ENCODE data around the gene RAD51B. TPM values are rescaled to one million over a fixed set of nuclear protein-coding genes. Genes with fewer than 3 reads are reported as not detected.

The RAD51B gene
- total RNA-seq, 5 donors from 2014 or later (not counting 1 experiment from before 2014, with no cell fraction given), result 25.4 to 47.9 (median 30.0) TPM

GRCh38 chr14:68513838-68514607 lies 694.4 kb downstream of the RAD51B start:
- 79% methylated on average over 4 of the region's 12 CpGs for WGBS (ENCODE audit: insufficient coverage)
- Histone ChIP-seq H3K9me3 (no peaks in the 10 kb centered on the region), H3K4me3 (ENCODE audit: control insufficient read depth in 1 of 2, extremely low read depth in 1 of 2, low read length in 1 of 2) (no peak overlapping the region), H3K27ac (ENCODE audit: low read length) (no peak overlapping the region), H3K4me1 (ENCODE audit: control insufficient read depth in 1 of 2, extremely low read depth in 1 of 2, insufficient read depth in 2 of 2, low read length in 2 of 2) (peaks cover 30 to 33% of the 10 kb centered on the region in 2 experiments), H3K36me3 (ENCODE audit: control insufficient read depth in 2 of 2, extremely low read depth in 1 of 2, insufficient read depth in 1 of 2, low read length in 1 of 2) (no peaks in the 10 kb centered on the region), H3K27me3 (replicated peaks in 1 of 2; ENCODE audit: control insufficient read depth in 2 of 2, extremely low read depth in 1 of 2, insufficient read depth in 2 of 2, low read length in 1 of 2) (no peaks in the 10 kb centered on the region)
- H3K27me3 Mint-ChIP-seq, result no peaks in the 10 kb centered on the region
- H3K36me3 Mint-ChIP-seq, result no peaks in the 10 kb centered on the region
- H3K4me3 Mint-ChIP-seq, result no peak overlapping the region
- CTCF ChIA-PET, result interaction anchor here in 1 of 2 donors (0.5 kb wide), 1 partner anchor 8 kb away, joined by 4 read pairs; no protein-coding TSS in a partner anchor
- H3K27ac Mint-ChIP-seq, result peak overlapping the region; percentile 15 to 53
- H3K4me1 Mint-ChIP-seq, result peaks cover 51 to 55% (median 53%) of the 10 kb centered on the region in 3 donors
- POLR2A ChIA-PET, result no interaction called here
- ATAC-seq (replicated peaks in 1 of 4) (peak in 1 of 4 experiments; percentile 26), DNase-seq (no peak)
- H3K9me3 Mint-ChIP-seq, result no peaks in the 10 kb centered on the region

DNA sequence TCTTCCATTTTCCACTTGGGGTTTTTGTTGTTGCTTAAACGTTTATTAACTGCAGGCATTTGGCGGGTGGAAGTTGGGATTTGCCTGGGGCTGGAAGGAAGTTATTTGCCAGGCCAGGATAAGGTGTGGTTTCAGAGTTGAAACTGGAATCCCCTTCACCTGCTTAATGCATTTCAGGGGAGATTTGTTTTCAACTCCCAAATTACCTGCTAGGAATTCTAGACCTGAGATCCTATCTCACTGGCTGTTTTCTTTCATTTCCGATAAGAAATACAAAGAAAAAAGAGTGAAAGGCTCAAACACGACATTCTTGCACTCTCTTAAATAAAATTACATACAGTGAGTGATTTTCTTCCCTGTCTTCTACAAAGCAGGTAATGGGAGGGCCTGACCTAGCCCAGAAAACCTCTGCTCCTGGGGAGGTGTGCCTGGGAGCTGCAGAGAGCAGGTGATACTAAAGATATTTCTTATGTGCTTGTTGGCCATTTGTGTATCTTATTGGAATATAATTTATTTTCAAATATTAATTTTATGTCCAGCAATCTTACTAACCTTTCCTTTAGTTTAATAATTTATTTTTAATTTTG lies 695.1 kb downstream of the RAD51B start:
- no peaks in the 10 kb centered on the region for H3K36me3 Mint-ChIP-seq
- DNase-seq, result no peak
- Histone ChIP-seq H3K36me3 (ENCODE audit: control insufficient read depth in 2 of 2, extremely low read depth in 1 of 2, insufficient read depth in 1 of 2, low read length in 1 of 2) (no peaks in the 10 kb centered on the region), H3K27me3 (replicated peaks in 1 of 2; ENCODE audit: control insufficient read depth in 2 of 2, extremely low read depth in 1 of 2, insufficient read depth in 2 of 2, low read length in 1 of 2) (no peaks in the 10 kb centered on the region), H3K4me3 (ENCODE audit: control insufficient read depth in 1 of 2, extremely low read depth in 1 of 2, low read length in 1 of 2) (no peak overlapping the region), H3K4me1 (ENCODE audit: control insufficient read depth in 1 of 2, extremely low read depth in 1 of 2, insufficient read depth in 2 of 2, low read length in 2 of 2) (peaks cover 31 to 40% of the 10 kb centered on the region in 2 experiments), H3K27ac (ENCODE audit: low read length) (no peak overlapping the region), H3K9me3 (no peaks in the 10 kb centered on the region)
- ChIA-PET POLR2A (interaction anchor here in 1 of 2 donors (0.6 kb wide), 1 partner anchor 58 kb away, joined by 4 read pairs; no protein-coding TSS in a partner anchor), CTCF (interaction anchor here in 1 of 2 donors (0.7 kb wide), 1 partner anchor 606 kb away, joined by 8 read pairs; no protein-coding TSS in a partner anchor)
- WGBS (ENCODE audit: insufficient coverage), result no CpG with 5 or more reads among the region's 4 CpGs
- H3K27ac Mint-ChIP-seq, result peak overlapping the region; percentile 25 to 34
- no peak overlapping the region for H3K4me3 Mint-ChIP-seq
- no peaks in the 10 kb centered on the region for H3K9me3 Mint-ChIP-seq
- ATAC-seq (replicated peaks in 1 of 4), result no peak
- no peaks in the 10 kb centered on the region for H3K27me3 Mint-ChIP-seq
- H3K4me1 Mint-ChIP-seq, result peaks cover 52 to 55% (median 53%) of the 10 kb centered on the region in 3 donors

DNA sequence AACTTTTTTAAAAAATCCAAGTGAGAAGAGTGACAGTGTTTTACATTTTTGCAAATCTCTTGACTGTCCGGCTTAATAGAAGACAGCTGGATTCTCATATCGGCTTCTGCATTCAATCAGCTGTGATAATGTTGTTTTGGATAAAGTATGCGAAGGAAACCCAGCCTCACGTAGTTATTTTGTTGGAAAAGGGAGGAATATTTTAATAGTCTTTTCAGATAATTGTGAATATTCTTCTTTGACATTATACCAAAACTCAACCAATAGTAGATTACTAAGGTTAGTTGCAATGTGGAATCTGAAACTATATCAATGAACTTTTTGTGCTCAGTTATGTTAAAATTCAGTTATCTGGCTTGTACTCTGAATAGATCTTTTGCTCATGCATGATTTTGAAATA lies 696.8 kb downstream of the RAD51B start:
- CTCF ChIA-PET, result no interaction called here
- peak overlapping the region in 1 of 2 donors; percentile 6 for H3K27ac Mint-ChIP-seq

GRCh38 chr14:68518166-68518565 lies 698.6 kb downstream of the RAD51B start:
- Mint-ChIP-seq H3K4me1 (peaks cover 38 to 44% (median 40%) of the 10 kb centered on the region in 3 donors), H3K27ac (peak overlapping the region in 1 of 2 donors; percentile 71), H3K4me3 (no peak overlapping the region), H3K27me3 (no peaks in the 10 kb centered on the region), H3K36me3 (no peaks in the 10 kb centered on the region), H3K9me3 (no peaks in the 10 kb centered on the region)
- no peaks in the 10 kb centered on the region for H3K9me3 ChIP-seq
- ChIA-PET POLR2A (no interaction called here), CTCF (interaction anchor here in 1 of 2 donors (0.9 kb wide), 2 partner anchors 12 to 14 kb away, joined by 3 to 7 read pairs; no protein-coding TSS in a partner anchor)
- H3K27ac ChIP-seq (ENCODE audit: low read length), result no peak overlapping the region
- DNase-seq (no peak), ATAC-seq (replicated peaks in 1 of 4) (no peak)
- WGBS (ENCODE audit: insufficient coverage), result 97% methylated on average over 7 of the region's 8 CpGs
- no peak overlapping the region for H3K4me3 ChIP-seq (ENCODE audit: control insufficient read depth in 1 of 2, extremely low read depth in 1 of 2, low read length in 1 of 2)
- H3K36me3 ChIP-seq (ENCODE audit: control insufficient read depth in 2 of 2, extremely low read depth in 1 of 2, insufficient read depth in 1 of 2, low read length in 1 of 2), result no peaks in the 10 kb centered on the region
- H3K4me1 ChIP-seq (ENCODE audit: control insufficient read depth in 1 of 2, extremely low read depth in 1 of 2, insufficient read depth in 2 of 2, low read length in 2 of 2), result peaks cover 27 to 40% of the 10 kb centered on the region in 2 experiments
- H3K27me3 ChIP-seq (replicated peaks in 1 of 2; ENCODE audit: control insufficient read depth in 2 of 2, extremely low read depth in 1 of 2, insufficient read depth in 2 of 2, low read length in 1 of 2), result no peaks in the 10 kb centered on the region

More for the DNA sequence above, 696.8 kb downstream of the RAD51B start:
- Mint-ChIP-seq H3K27me3 (no peaks in the 10 kb centered on the region), H3K4me1 (peaks cover 48 to 57% (median 57%) of the 10 kb centered on the region in 3 donors), H3K36me3 (no peaks in the 10 kb centered on the region), H3K9me3 (no peaks in the 10 kb centered on the region), H3K4me3 (no peak overlapping the region)
- Histone ChIP-seq H3K9me3 (no peaks in the 10 kb centered on the region), H3K4me3 (ENCODE audit: control insufficient read depth in 1 of 2, extremely low read depth in 1 of 2, low read length in 1 of 2) (no peak overlapping the region), H3K36me3 (ENCODE audit: control insufficient read depth in 2 of 2, extremely low read depth in 1 of 2, insufficient read depth in 1 of 2, low read length in 1 of 2) (no peaks in the 10 kb centered on the region), H3K27me3 (replicated peaks in 1 of 2; ENCODE audit: control insufficient read depth in 2 of 2, extremely low read depth in 1 of 2, insufficient read depth in 2 of 2, low read length in 1 of 2) (no peaks in the 10 kb centered on the region), H3K4me1 (ENCODE audit: control insufficient read depth in 1 of 2, extremely low read depth in 1 of 2, insufficient read depth in 2 of 2, low read length in 2 of 2) (peaks cover 31 to 47% of the 10 kb centered on the region in 2 experiments), H3K27ac (ENCODE audit: low read length) (no peak overlapping the region)
- ATAC-seq (replicated peaks in 1 of 4) (no peak), DNase-seq (no peak)
- POLR2A ChIA-PET, result no interaction called here
- 100% methylated on average over 2 of the region's 4 CpGs for WGBS (ENCODE audit: insufficient coverage)

GRCh38 chr14:68518761-68519670 lies 699.4 kb downstream of the RAD51B start:
- peak overlapping the region; percentile 72 to 84 for H3K27ac Mint-ChIP-seq
- no peaks in the 10 kb centered on the region for H3K9me3 Mint-ChIP-seq
- DNase-seq, result no peak
- Histone ChIP-seq H3K4me3 (ENCODE audit: control insufficient read depth in 1 of 2, extremely low read depth in 1 of 2, low read length in 1 of 2) (peak overlapping the region in 1 of 2 donors; percentile 23), H3K27me3 (replicated peaks in 1 of 2; ENCODE audit: control insufficient read depth in 2 of 2, extremely low read depth in 1 of 2, insufficient read depth in 2 of 2, low read length in 1 of 2) (no peaks in the 10 kb centered on the region), H3K27ac (ENCODE audit: low read length) (no peak overlapping the region), H3K9me3 (no peaks in the 10 kb centered on the region), H3K4me1 (ENCODE audit: control insufficient read depth in 1 of 2, extremely low read depth in 1 of 2, insufficient read depth in 2 of 2, low read length in 2 of 2) (peaks cover 19 to 35% of the 10 kb centered on the region in 2 experiments), H3K36me3 (ENCODE audit: control insufficient read depth in 2 of 2, extremely low read depth in 1 of 2, insufficient read depth in 1 of 2, low read length in 1 of 2) (no peaks in the 10 kb centered on the region)
- no peak for ATAC-seq (replicated peaks in 1 of 4)
- POLR2A ChIA-PET, result no interaction called here
- CTCF ChIA-PET, result interaction anchor here in 1 of 2 donors (0.6 to 0.9 kb wide), 4 partner anchors 12 to 55 kb away, joined by 3 to 7 read pairs (median 3); no protein-coding TSS in a partner anchor
- no peaks in the 10 kb centered on the region for H3K27me3 Mint-ChIP-seq
- H3K4me1 Mint-ChIP-seq, result peaks cover 29 to 35% (median 35%) of the 10 kb centered on the region in 3 donors
- 62% methylated on average over 3 of the region's 7 CpGs for WGBS (ENCODE audit: insufficient coverage)
- H3K36me3 Mint-ChIP-seq, result no peaks in the 10 kb centered on the region
- peak overlapping the region in 1 of 3 donors; percentile 49 for H3K4me3 Mint-ChIP-seq
